ENCODE data around the gene ST3GAL6.

GRCh38 chr3:98784042-98784441, 20.9 kb downstream of the ST3GAL6 start:
- TF ChIP-seq CTCF (IDR thresholded peaks at IDR 0.05) (no peak), POLR2A (IDR thresholded peaks at IDR 0.05) (no peak)

Data from Peyer's patch (tissue), 4 donors.